ENCODE data around the gene TAGLN. TPM values are rescaled to one million over a fixed set of nuclear protein-coding genes. Genes with fewer than 3 reads are reported as not detected.
"Not testable (repeated sequence)": the region's sequence is repeated elsewhere in the genome, so short reads cannot be mapped to it uniquely, and the experiment has no call there.

TAGLN gene
- total RNA-seq, 1 donor = 4,185 TPM

GRCh38 chr11:117180020-117180419, 19.1 kb upstream of the TAGLN start:
- H3K4me3 ChIP-seq (ENCODE audit: low read depth, low read length) = peak overlapping the region; percentile 78
- peak; percentile 48 for DNase-seq (ENCODE audit: low read depth)
- no peak for TF ChIP-seq CTCF (IDR thresholded peaks at IDR 0.05; ENCODE audit: insufficient read depth, low read depth, low read length)

GRCh38 chr11:117180661-117181585, 18.2 kb upstream of the TAGLN start:
- H3K4me3 ChIP-seq (ENCODE audit: low read depth, low read length) = no peak overlapping the region
- peak; percentile 82 for DNase-seq (ENCODE audit: low read depth)
- TF ChIP-seq CTCF (IDR thresholded peaks at IDR 0.05; ENCODE audit: insufficient read depth, low read depth, low read length) = peak; percentile 58

- no peak overlapping the region for H3K4me3 ChIP-seq (ENCODE audit: low read depth, low read length)
- no peak for DNase-seq (ENCODE audit: low read depth)
- no peak for TF ChIP-seq CTCF (IDR thresholded peaks at IDR 0.05; ENCODE audit: insufficient read depth, low read depth, low read length)
Observed at GRCh38 chr11:117181586-117182550, 17.3 kb upstream of the TAGLN start.

GRCh38 chr11:117182551-117182935, 16.6 kb upstream of the TAGLN start:
- DNase-seq (ENCODE audit: low read depth) = no peak
- TF ChIP-seq CTCF (IDR thresholded peaks at IDR 0.05; ENCODE audit: insufficient read depth, low read depth, low read length) = no peak
- H3K4me3 ChIP-seq (ENCODE audit: low read depth, low read length) = no peak overlapping the region

GRCh38 chr11:117183178-117183577, 16.0 kb upstream of the TAGLN start:
- not testable (repeated sequence) for H3K4me3 ChIP-seq (ENCODE audit: low read depth, low read length); DNase-seq (ENCODE audit: low read depth)

GRCh38 chr11:117183724-117184349, 15.3 kb upstream of the TAGLN start:
- H3K4me3 ChIP-seq (ENCODE audit: low read depth, low read length) = no peak overlapping the region
- no peak for DNase-seq (ENCODE audit: low read depth)
- TF ChIP-seq CTCF (IDR thresholded peaks at IDR 0.05; ENCODE audit: insufficient read depth, low read depth, low read length) = no peak
